H1 (cell line): Measurements from ENCODE around the gene PRODH2. TPM values are rescaled to one million over a fixed set of nuclear protein-coding genes. Genes with fewer than 3 reads are reported as not detected.

Experiments used
- CTCF ChIA-PET: fragments of 300-600 bp; sonication (Branson Sonifier 250); formaldehyde crosslinking; loops from one replicate; lab custom pipeline; 2021; ENCODE audit not compliant: partially characterized antibody; lab: Charles Lee
- POLR2A ChIA-PET: fragments of 300-600 bp; sonication (Branson Sonifier 250); formaldehyde crosslinking; loops from one replicate; lab custom pipeline; 2021; ENCODE audit warnings: inconsistent platforms; ENCODE audit not compliant: partially characterized antibody; lab: Charles Lee
- DNase-seq, 2 experiments: peaks; one replicate each; pipeline versions ENCODE4 v3.0.0 to v3.0.0-alpha.2; 2010 to 2022; ENCODE audit warnings: low spot score in 2 of 2, low read depth in 1 of 2, mixed read lengths in 1 of 2
- FAIRE-seq: peaks from 2 replicates; lab custom pipeline; 2011; peaks lifted over from hg19 to GRCh38; lab: Jason Lieb, UNC
- H2AFZ ChIP-seq: 2 replicates; pipeline ENCODE4 v1.8.1; 2012; ENCODE audit warnings: low read length, inconsistent platforms
- H2AK5ac ChIP-seq: 2 replicates; pipeline ENCODE4 v1.6.1; 2013; ENCODE audit warnings: low read depth, low read length
- H2BK120ac ChIP-seq: replicated peaks from 2 replicates; pipeline ENCODE3; 2013; ENCODE audit warnings: low read depth, low read length, inconsistent platforms
- H2BK12ac ChIP-seq: 2 replicates; pipeline ENCODE4 v1.6.1; 2013; ENCODE audit warnings: low read depth, low read length
- H2BK15ac ChIP-seq: 2 replicates; pipeline ENCODE4 v1.6.1; 2013; ENCODE audit warnings: low read length
- H2BK20ac ChIP-seq: 2 replicates; pipeline ENCODE4 v1.6.1; 2013; ENCODE audit warnings: low read length
- H2BK5ac ChIP-seq: 2 replicates; pipeline ENCODE4 v1.6.1; 2013; ENCODE audit warnings: low read depth, low read length
- H3K14ac ChIP-seq: 2 replicates; pipeline ENCODE4 v1.6.1; 2013; ENCODE audit warnings: inconsistent platforms; ENCODE audit not compliant: insufficient read length
- H3K18ac ChIP-seq: 2 replicates; pipeline ENCODE4 v1.6.1; 2013; ENCODE audit warnings: low read length; ENCODE audit errors: extremely low read depth
- H3K23ac ChIP-seq: 2 replicates; pipeline ENCODE4 v1.6.1; 2013; ENCODE audit warnings: inconsistent platforms; ENCODE audit not compliant: insufficient read length
- H3K23me2 ChIP-seq: 2 replicates; pipeline ENCODE4 v1.6.1; 2013; ENCODE audit warnings: low read depth, low read length
- H3K27ac ChIP-seq: 2 replicates; pipeline ENCODE4 v1.6.1; 2011; ENCODE audit warnings: low read depth, low read length, inconsistent platforms
- H3K27me3 ChIP-seq, 4 experiments: replicated peaks in 1 of 4; 1 replicate in 1 of 4; 2 replicates in 3 of 4; pipeline versions ENCODE4 v1.6.1 to v1.8.1; 2011 to 2013; ENCODE audit warnings: low read length in 3 of 4, mild to moderate bottlenecking in 3 of 4, inconsistent platforms in 2 of 4, mixed read lengths in 2 of 4, moderate library complexity in 1 of 4; ENCODE audit not compliant: control insufficient read depth in 3 of 4, insufficient read depth in 3 of 4; ENCODE audit errors: extremely low read depth in 1 of 4
- H3K36me3 ChIP-seq, 4 experiments: 2 replicates each; pipeline versions ENCODE4 v1.6.1 to v1.8.1; 2011 to 2013; ENCODE audit warnings: mild to moderate bottlenecking in 4 of 4, low read length in 3 of 4, moderate library complexity in 2 of 4, control low read depth in 1 of 4, inconsistent platforms in 1 of 4; ENCODE audit not compliant: insufficient read depth in 4 of 4, control insufficient read depth in 2 of 4
- H3K4ac ChIP-seq: replicated peaks from 2 replicates; pipeline ENCODE3; 2013; ENCODE audit warnings: low read length, low read depth, mixed read lengths, inconsistent platforms; ENCODE audit not compliant: insufficient read length
- H3K4me1 ChIP-seq, 4 experiments: replicated peaks in 1 of 4; 1 replicate in 1 of 4; 2 replicates in 3 of 4; pipeline versions ENCODE4 v1.6.1 to v1.8.1; 2011 to 2013; ENCODE audit warnings: low read length in 3 of 4, inconsistent platforms in 2 of 4, mixed read lengths in 1 of 4; ENCODE audit not compliant: insufficient read depth in 4 of 4, control insufficient read depth in 3 of 4
- H3K4me2 ChIP-seq, 2 experiments: 2 replicates each; pipeline versions ENCODE4 v1.6.1 to v1.8.1; 2011 to 2013; ENCODE audit warnings: low read depth in 2 of 2, low read length in 2 of 2, control low read depth in 1 of 2, inconsistent platforms in 1 of 2, mild to moderate bottlenecking in 1 of 2; ENCODE audit not compliant: insufficient read depth in 1 of 2
- H3K4me3 ChIP-seq, 4 experiments: fragments of 200-600, 300-600 bp in 1 of 4; sonication (generic), shearing (Covaris generic), sonication (Bioruptor Twin) in 1 of 4; 2 replicates each; pipeline versions ENCODE4 v1.5.1 to v1.8.1; 2011 to 2016; ENCODE audit warnings: low read length in 4 of 4, low read depth in 3 of 4, control low read depth in 2 of 4, inconsistent platforms in 2 of 4, mild to moderate bottlenecking in 2 of 4, mixed read lengths in 1 of 4, moderate library complexity in 1 of 4; ENCODE audit not compliant: insufficient read depth in 2 of 4; ENCODE audit errors: extremely low read depth in 1 of 4
- H3K56ac ChIP-seq: replicated peaks from 2 replicates; pipeline ENCODE3; 2013; ENCODE audit warnings: low read depth, mild to moderate bottlenecking, mixed read lengths, low read length, inconsistent platforms; ENCODE audit not compliant: insufficient read length
- H3K79me1 ChIP-seq: 2 replicates; pipeline ENCODE4 v1.6.1; 2013; ENCODE audit warnings: low read depth, low read length, control low read depth
- H3K79me2 ChIP-seq, 2 experiments: 2 replicates each; pipeline versions ENCODE4 v1.6.1 to v1.8.1; 2012 to 2013; ENCODE audit warnings: low read length in 2 of 2, mild to moderate bottlenecking in 2 of 2, inconsistent platforms in 1 of 2; ENCODE audit not compliant: insufficient read depth in 2 of 2, control insufficient read depth in 1 of 2
- H3K9ac ChIP-seq, 4 experiments: replicated peaks in 1 of 4; 1 replicate in 1 of 4; 2 replicates in 3 of 4; pipeline versions ENCODE4 v1.6.1 to v1.8.1; 2011 to 2013; ENCODE audit warnings: low read depth in 3 of 4, low read length in 3 of 4, control low read depth in 2 of 4, mild to moderate bottlenecking in 2 of 4, moderate library complexity in 2 of 4, inconsistent platforms in 1 of 4; ENCODE audit errors: extremely low read depth in 1 of 4
- H3K9me3 ChIP-seq, 2 experiments: 2 replicates each; pipeline versions ENCODE4 v1.6.1 to v1.8.1; 2012 to 2013; ENCODE audit warnings: mild to moderate bottlenecking in 2 of 2, moderate library complexity in 2 of 2, control low read depth in 1 of 2, inconsistent platforms in 1 of 2, low read depth in 1 of 2, low read length in 1 of 2, mixed read lengths in 1 of 2; ENCODE audit not compliant: insufficient read depth in 2 of 2
- H4K20me1 ChIP-seq, 2 experiments: replicated peaks in 1 of 2; 2 replicates each; pipeline versions ENCODE3 to v1.8.1; 2011 to 2013; ENCODE audit warnings: inconsistent platforms in 2 of 2, low read length in 2 of 2, mild to moderate bottlenecking in 1 of 2; ENCODE audit not compliant: insufficient read depth in 2 of 2, control insufficient read depth in 1 of 2
- H4K5ac ChIP-seq: 2 replicates; pipeline ENCODE4 v1.6.1; 2013; ENCODE audit warnings: low read length, low read depth, mixed read lengths, inconsistent platforms; ENCODE audit not compliant: insufficient read length
- H4K8ac ChIP-seq: 2 replicates; pipeline ENCODE4 v1.8.0; 2013; ENCODE audit warnings: mild to moderate bottlenecking, moderate library complexity, low read length, inconsistent platforms; ENCODE audit not compliant: insufficient read depth; ENCODE audit errors: extremely low read depth
- H4K91ac ChIP-seq: replicated peaks from 2 replicates; pipeline ENCODE3; 2013; ENCODE audit warnings: low read length, mixed read lengths, inconsistent platforms; ENCODE audit not compliant: insufficient read length
- CREB1 ChIP-seq: IDR thresholded peaks from 2 replicates; pipeline ENCODE4 v1.6.1; 2012; ENCODE audit warnings: inconsistent platforms
- GABPA ChIP-seq: IDR thresholded peaks from 2 replicates; pipeline ENCODE4 v1.6.1; 2011; ENCODE audit warnings: mild to moderate bottlenecking, low read length, moderate library complexity, borderline replicate concordance; ENCODE audit not compliant: insufficient read depth
- HDAC2 ChIP-seq, 2 experiments: fragments of 300-600 bp in 1 of 2; sonication (generic) in 1 of 2; IDR thresholded peaks; 2 replicates each; pipeline ENCODE4 v1.6.1; 2011 to 2012; ENCODE audit warnings: low read depth in 2 of 2, low read length in 2 of 2, mild to moderate bottlenecking in 2 of 2, moderate library complexity in 2 of 2, borderline replicate concordance in 1 of 2, inconsistent platforms in 1 of 2
- KDM4A ChIP-seq: IDR thresholded peaks from one replicate; pipeline ENCODE4 v1.7.1; 2012; ENCODE audit warnings: low read depth, mild to moderate bottlenecking, moderate library complexity, low read length, inconsistent platforms; ENCODE audit not compliant: severe bottlenecking
- POLR2A ChIP-seq, 2 experiments: IDR thresholded peaks; 1 replicate in 1 of 2; 2 replicates in 1 of 2; pipeline ENCODE4 v1.6.1; 2011; ENCODE audit warnings: low read depth in 2 of 2, low read length in 2 of 2, mild to moderate bottlenecking in 2 of 2; ENCODE audit errors: control extremely low read depth in 1 of 2
- RFX5 ChIP-seq: IDR thresholded peaks from 2 replicates; pipeline ENCODE4 v1.6.1; 2011; ENCODE audit warnings: low read depth, low read length, improper control_type of control experiment, borderline replicate concordance
- RNF2 ChIP-seq: fragments of 200-900, 300-1000 bp; sonication (generic); IDR thresholded peaks from 2 replicates; pipeline ENCODE4 v1.7.1; 2016; ENCODE audit warnings: borderline replicate concordance, low read depth, mild to moderate bottlenecking, antibody characterized with exemption, low read length; ENCODE audit not compliant: poor library complexity, severe bottlenecking; ENCODE audit errors: missing control alignments
- SIRT6 ChIP-seq: IDR thresholded peaks from one replicate; pipeline ENCODE4 v1.7.1; 2012; ENCODE audit warnings: low read length, inconsistent platforms
- TAF1 ChIP-seq: IDR thresholded peaks from 2 replicates; pipeline ENCODE4 v1.6.1; 2011; ENCODE audit warnings: mild to moderate bottlenecking, low read depth, low read length
- WGBS, 2 experiments: shearing (Covaris generic) in 1 of 2; methylation state at CpG; one replicate each; pipeline versions ENCODE4 v1.1.6 to v1.1.7; 2013 to 2015; ENCODE audit warnings: low lambda C conversion rate in 2 of 2, mixed read lengths in 2 of 2, inconsistent platforms in 1 of 2, low coverage in 1 of 2, missing lambda C conversion rate in 1 of 2; ENCODE audit not compliant: insufficient replicate concordance in 2 of 2, insufficient coverage in 1 of 2, insufficient read length in 1 of 2; ENCODE audit errors: extremely low coverage in 1 of 2, missing lambda C conversion rate in 1 of 2; 5-methylcytosine and 5-hydroxymethylcytosine counted together
- polyA plus RNA-seq, 7 experiments: library from polyadenylated mRNA; depleted of rRNA in 3 of 7; stranded (reverse) in 5 of 7; unstranded in 2 of 7; fragments of >200 nt in 5 of 7; fragments of 200-250 nt in 2 of 7; gene quantifications; 1 replicate in 5 of 7; 2 replicates in 1 of 7; 4 replicates in 1 of 7; pipeline versions ENCODE4 v1.2.1 to v1.2.3, GENCODE V29; 2011 to 2013; ENCODE audit warnings: missing spikeins in 2 of 7, mixed read lengths in 2 of 7
- total RNA-seq: library from RNA; stranded (reverse); fragmentation: NEBNext Ultra II Directional; extraction: Animal tissue kit (Norgen Biotek cat#: 25700); gene quantifications from 2 replicates; pipeline ENCODE4 v1.2.1, GENCODE V29; 2021

Gene PRODH2
- total and polyA plus RNA-seq, 2 of the 8 experiments (the other 6 are each of a cell fraction or from before 2014, with no cell fraction given), result not detected

- Histone ChIP-seq H2BK5ac (no peak overlapping the region), H4K8ac (peak overlapping the region; percentile 88), H2AK5ac (no peak overlapping the region), H3K23me2 (peaks cover 4% of the 10 kb centered on the region; the same call in 1 of the 2 replicates), H3K23ac (no peak overlapping the region), H3K14ac (no peak overlapping the region), H3K4me1 (peaks cover 0 to 12% (median 7%) of the 10 kb centered on the region in 4 experiments; a peak in 5 of 7 replicates), H3K9ac (no peak overlapping the region), H2AFZ (peak overlapping the region; percentile 94), H4K5ac (no peak overlapping the region), H2BK15ac (no peak overlapping the region), H3K79me1 (no peaks in the 10 kb centered on the region), H3K4ac (no peak overlapping the region), H3K36me3 (no peaks in the 10 kb centered on the region), H2BK12ac (0 out of 2 replicates have a peak overlapping the region, but pooled peaks have one; percentile 60), H2BK120ac (no peak overlapping the region), H3K9me3 (no peaks in the 10 kb centered on the region), H3K79me2 (no peaks in the 10 kb centered on the region), H3K27ac (no peak overlapping the region), H3K4me2 (peak overlapping the region; percentile 34 to 51), H3K27me3 (peaks cover 0 to 22% (median 16%) of the 10 kb centered on the region in 4 experiments; a peak in 6 of 7 replicates), H3K4me3 (peak overlapping the region in 1 of 4 experiments; percentile 41; a peak in 3 of 8 replicates), H4K20me1 (peaks cover 0 to 1% of the 10 kb centered on the region in 2 experiments), H4K91ac (peak overlapping the region; percentile 8), H2BK20ac (no peak overlapping the region), H3K18ac (peak overlapping the region; percentile 15), H3K56ac (no peak overlapping the region)
- WGBS, 2 experiments, result 57% methylated on average over 29 of the region's 32 CpGs; no CpG with 5 or more reads in 1 of the 2 experiments
- FAIRE-seq, result peak; percentile 69
- POLR2A ChIA-PET, result no interaction called here
- DNase-seq, result peak in 1 of 2 experiments; percentile 89
- CTCF ChIA-PET, result interaction anchor here (0.7 to 2.5 kb wide), 12 partner anchors 9 to 97 kb away, joined by 3 to 18 read pairs (median 4); no protein-coding TSS in a partner anchor
- TF ChIP-seq HDAC2 (IDR thresholded peaks at IDR 0.05; ENCODE audit: borderline replicate concordance in 1 of 2, low read depth in 2 of 2, low read length in 2 of 2) (0 out of 4 replicates have a peak, but pooled peaks of 1 of the 2 experiments have one; percentile 5), RNF2 (no peak), CREB1 (peak; percentile 96), SIRT6 (no peak), GABPA (peak; percentile 62; the same call in 1 of the 2 replicates), TAF1 (0 out of 2 replicates have a peak, but pooled peaks have one; percentile 17), POLR2A (IDR thresholded peaks at IDR 0.05; ENCODE audit: control extremely low read depth in 1 of 2, low read depth in 2 of 2, low read length in 2 of 2) (peak in 1 of 2 experiments; percentile 40; a peak in 1 of 3 replicates), KDM4A (peak; percentile 30), RFX5 (no peak)
Observed at GRCh38 chr19:35851213-35852028, 38.8 kb upstream of the PRODH2 start.
